Measurements from ENCODE around the gene ARF4.
"Not testable (repeated sequence)": the region's sequence is repeated elsewhere in the genome, so short reads cannot be mapped to it uniquely, and the experiment has no call there.

DNA sequence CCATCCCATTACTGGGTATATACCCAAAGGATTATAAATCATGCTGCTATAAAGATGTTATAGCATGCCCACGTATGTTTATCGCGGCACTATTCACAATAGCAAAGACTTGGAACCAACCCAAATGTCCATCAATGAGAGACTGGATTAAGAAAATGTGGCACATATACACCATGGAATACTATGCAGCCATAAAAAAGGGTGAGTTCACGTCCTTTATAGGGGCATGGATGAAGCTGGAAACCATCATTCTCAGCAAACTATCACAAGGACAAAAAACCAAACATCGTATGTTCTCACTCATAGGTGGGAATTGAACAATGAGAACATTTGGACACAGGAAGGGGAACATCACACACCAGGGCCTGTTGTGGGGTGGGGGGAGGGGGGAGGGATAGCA lies 14.7 kb upstream of the ARF4 start:
- TF ChIP-seq, protein P1, sequence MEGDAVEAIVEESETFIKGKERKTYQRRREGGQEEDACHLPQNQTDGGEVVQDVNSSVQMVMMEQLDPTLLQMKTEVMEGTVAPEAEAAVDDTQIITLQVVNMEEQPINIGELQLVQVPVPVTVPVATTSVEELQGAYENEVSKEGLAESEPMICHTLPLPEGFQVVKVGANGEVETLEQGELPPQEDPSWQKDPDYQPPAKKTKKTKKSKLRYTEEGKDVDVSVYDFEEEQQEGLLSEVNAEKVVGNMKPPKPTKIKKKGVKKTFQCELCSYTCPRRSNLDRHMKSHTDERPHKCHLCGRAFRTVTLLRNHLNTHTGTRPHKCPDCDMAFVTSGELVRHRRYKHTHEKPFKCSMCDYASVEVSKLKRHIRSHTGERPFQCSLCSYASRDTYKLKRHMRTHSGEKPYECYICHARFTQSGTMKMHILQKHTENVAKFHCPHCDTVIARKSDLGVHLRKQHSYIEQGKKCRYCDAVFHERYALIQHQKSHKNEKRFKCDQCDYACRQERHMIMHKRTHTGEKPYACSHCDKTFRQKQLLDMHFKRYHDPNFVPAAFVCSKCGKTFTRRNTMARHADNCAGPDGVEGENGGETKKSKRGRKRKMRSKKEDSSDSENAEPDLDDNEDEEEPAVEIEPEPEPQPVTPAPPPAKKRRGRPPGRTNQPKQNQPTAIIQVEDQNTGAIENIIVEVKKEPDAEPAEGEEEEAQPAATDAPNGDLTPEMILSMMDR (IDR thresholded peaks at IDR 0.05; ENCODE audit: low read length): not testable (repeated sequence)
- not testable (repeated sequence) for TF ChIP-seq EZH2 (optimal IDR thresholded peaks at IDR 0.05; ENCODE audit: low read depth, low read length); EZH2phosphoT487 (IDR thresholded peaks at IDR 0.05; ENCODE audit: low read length)
